Spleen (tissue), 11 donors: ENCODE measurements around the gene IL20RA. TPM values are rescaled to one million over a fixed set of nuclear protein-coding genes. Genes with fewer than 3 reads are reported as not detected.

Experiments used
- DNase-seq: peaks from one replicate; pipeline ENCODE4 v3.0.0-alpha.2; 2020
- H3K27ac ChIP-seq, 8 donors: fragments of 200-600 bp; sonication (generic) in 7 of 8; 1 replicate in 4 of 8; 2 replicates in 4 of 8; pipeline versions ENCODE4 v1.5.0 to v1.8.0; 2016 to 2021; ENCODE audit warnings: inconsistent platforms in 4 of 8, mild to moderate bottlenecking in 4 of 8, moderate library complexity in 1 of 8
- H3K27me3 ChIP-seq, 7 donors: fragments of 200-600 bp; sonication (generic) in 6 of 7; replicated peaks in 1 of 7; 1 replicate in 4 of 7; 2 replicates in 3 of 7; pipeline versions ENCODE4 v1.5.0 to v1.8.0; 2016 to 2021; ENCODE audit warnings: inconsistent platforms in 3 of 7, mild to moderate bottlenecking in 1 of 7
- H3K36me3 ChIP-seq, 6 donors: fragments of 200-600 bp; sonication (generic) in 5 of 6; 1 replicate in 4 of 6; 2 replicates in 2 of 6; pipeline versions ENCODE4 v1.5.0 to v1.8.0; 2016 to 2021; ENCODE audit warnings: inconsistent platforms in 2 of 6
- H3K4me1 ChIP-seq, 6 donors: fragments of 200-600 bp; sonication (generic) in 5 of 6; 1 replicate in 3 of 6; 2 replicates in 3 of 6; pipeline versions ENCODE4 v1.5.0 to v1.8.0; 2016 to 2021; ENCODE audit warnings: inconsistent platforms in 3 of 6
- H3K4me3 ChIP-seq, 8 donors: fragments of 200-600 bp; sonication (generic) in 7 of 8; 1 replicate in 4 of 8; 2 replicates in 4 of 8; pipeline versions ENCODE4 v1.5.0 to v1.8.0; 2016 to 2021; ENCODE audit warnings: inconsistent platforms in 4 of 8, mild to moderate bottlenecking in 4 of 8, moderate library complexity in 2 of 8
- H3K9me3 ChIP-seq, 8 donors: fragments of 200-600 bp; sonication (generic) in 7 of 8; 1 replicate in 4 of 8; 2 replicates in 4 of 8; pipeline versions ENCODE4 v1.5.0 to v1.8.0; 2016 to 2021; ENCODE audit warnings: inconsistent platforms in 4 of 8
- POLR2A ChIP-seq, 3 donors: fragments of 450-650 bp; IDR thresholded peaks; one replicate each; pipeline ENCODE4 v1.5.1; 2017; ENCODE audit warnings: antibody characterized with exemption in 3 of 3, mild to moderate bottlenecking in 1 of 3
- POLR2AphosphoS5 ChIP-seq, 3 donors: sonication (generic); formaldehyde crosslinking; IDR thresholded peaks; one replicate each; pipeline ENCODE4 v1.5.1; 2017; ENCODE audit warnings: antibody characterized with exemption in 3 of 3
- WGBS, 5 donors: extraction: QIAGEN DNeasy Blood & Tissue Kit in 3 of 5; methylation state at CpG; one replicate each; pipeline versions ENCODE4 v1.1.5 to v1.1.7; 2013 to 2018; 5-methylcytosine and 5-hydroxymethylcytosine counted together
- intact Hi-C: fragments of 100-400 bp; cut with DNase I; formaldehyde crosslinking; loops from one replicate; pipeline ENCODE4 v1.15.0; 2023; ENCODE audit warnings: low total_unique reads
- polyA plus RNA-seq, 3 donors: library from polyadenylated mRNA; stranded (reverse); fragments of 200-250 nt; gene quantifications; one replicate each; pipeline ENCODE4 v1.2.1, GENCODE V29; 2013
- total RNA-seq, 7 donors: library from RNA; depleted of rRNA in 3 of 7; stranded (reverse); fragments of >200 nt in 3 of 7; fragmentation: NEBNext Ultra II Directional in 4 of 7; extraction: Animal tissue kit (Norgen Biotek cat#: 25700) in 4 of 7; gene quantifications; one replicate each; pipeline versions ENCODE4 v1.1.0 to v1.2.1, GENCODE V29; 2016 to 2021
- TF ChIP-seq, protein P1 (sequence below), 11 experiments: fragments of 200-600 bp in 7 of 11; fragments of 450-650 bp in 4 of 11; sonication (generic) in 4 of 11; IDR thresholded peaks in 8 of 11; conservative IDR thresholded peaks in 3 of 11; 1 replicate in 7 of 11; 2 replicates in 4 of 11; pipeline versions ENCODE4 v1.4.0 to v1.8.0; 2016 to 2021; ENCODE audit warnings: antibody characterized with exemption in 11 of 11, inconsistent platforms in 4 of 11, mild to moderate bottlenecking in 1 of 11
- donor health status: healthy with polysubstance abuse.
- donor health status: DM: no; HTN: no; CAD: no; lungs with moderate emphysema.
- donor health status: DM: no; HTN: no; CAD: no.
- donor health status: Bipolar disorder and iron deficiency.
- donor health status: healthy.
- donor health status: DM: no; HTN: no; CAD: no.
- donor health status: DM: yes; HTN: yes; CAD: no.

IL20RA gene
- total and polyA plus RNA-seq, 10 donors = 0.03 TPM; not detected in 9

DNA sequence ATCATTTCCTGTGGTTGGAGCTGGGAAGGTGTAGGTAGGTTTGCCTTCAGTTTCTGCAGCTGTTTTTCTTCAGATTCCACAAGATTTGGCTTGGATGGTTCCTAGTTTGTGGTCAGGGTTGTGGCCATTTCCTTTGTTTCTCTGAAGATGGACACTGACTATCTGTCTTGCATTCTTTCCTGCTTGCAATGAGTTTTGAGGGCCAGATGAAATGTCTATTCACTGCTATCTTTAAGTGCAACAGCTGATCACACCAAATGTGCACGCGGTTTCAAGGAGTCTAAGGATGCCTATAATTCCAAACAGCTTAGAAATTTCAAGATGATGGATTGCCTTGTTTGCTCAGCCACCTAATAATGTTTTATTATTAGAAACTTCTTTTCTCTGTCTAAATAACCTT is 28.4 kb downstream of the IL20RA start:
- no peak overlapping the region for H3K27ac ChIP-seq
- no peak for TF ChIP-seq POLR2AphosphoS5 (IDR thresholded peaks at IDR 0.05)
- TF ChIP-seq, protein P1, sequence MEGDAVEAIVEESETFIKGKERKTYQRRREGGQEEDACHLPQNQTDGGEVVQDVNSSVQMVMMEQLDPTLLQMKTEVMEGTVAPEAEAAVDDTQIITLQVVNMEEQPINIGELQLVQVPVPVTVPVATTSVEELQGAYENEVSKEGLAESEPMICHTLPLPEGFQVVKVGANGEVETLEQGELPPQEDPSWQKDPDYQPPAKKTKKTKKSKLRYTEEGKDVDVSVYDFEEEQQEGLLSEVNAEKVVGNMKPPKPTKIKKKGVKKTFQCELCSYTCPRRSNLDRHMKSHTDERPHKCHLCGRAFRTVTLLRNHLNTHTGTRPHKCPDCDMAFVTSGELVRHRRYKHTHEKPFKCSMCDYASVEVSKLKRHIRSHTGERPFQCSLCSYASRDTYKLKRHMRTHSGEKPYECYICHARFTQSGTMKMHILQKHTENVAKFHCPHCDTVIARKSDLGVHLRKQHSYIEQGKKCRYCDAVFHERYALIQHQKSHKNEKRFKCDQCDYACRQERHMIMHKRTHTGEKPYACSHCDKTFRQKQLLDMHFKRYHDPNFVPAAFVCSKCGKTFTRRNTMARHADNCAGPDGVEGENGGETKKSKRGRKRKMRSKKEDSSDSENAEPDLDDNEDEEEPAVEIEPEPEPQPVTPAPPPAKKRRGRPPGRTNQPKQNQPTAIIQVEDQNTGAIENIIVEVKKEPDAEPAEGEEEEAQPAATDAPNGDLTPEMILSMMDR (IDR thresholded peaks at IDR 0.05 in 8 of 11, conservative IDR thresholded peaks at IDR 0.05 in 3 of 11) = no peak
- TF ChIP-seq POLR2A (IDR thresholded peaks at IDR 0.05) = no peak
- WGBS, 5 donors = 60 to 91% (median 66%) methylated on average over 2 of the region's 2 CpGs
- H3K4me3 ChIP-seq = no peak overlapping the region
- no peaks in the 10 kb centered on the region for H3K36me3 ChIP-seq
- no peak for DNase-seq
- H3K9me3 ChIP-seq = peaks cover 0 to 6% (median 0%) of the 10 kb centered on the region in 8 donors
- intact Hi-C loops = no loop called here
- H3K27me3 ChIP-seq = peaks cover 0 to 72% (median 8%) of the 10 kb centered on the region in 7 donors
- H3K4me1 ChIP-seq = no peaks in the 10 kb centered on the region

DNA sequence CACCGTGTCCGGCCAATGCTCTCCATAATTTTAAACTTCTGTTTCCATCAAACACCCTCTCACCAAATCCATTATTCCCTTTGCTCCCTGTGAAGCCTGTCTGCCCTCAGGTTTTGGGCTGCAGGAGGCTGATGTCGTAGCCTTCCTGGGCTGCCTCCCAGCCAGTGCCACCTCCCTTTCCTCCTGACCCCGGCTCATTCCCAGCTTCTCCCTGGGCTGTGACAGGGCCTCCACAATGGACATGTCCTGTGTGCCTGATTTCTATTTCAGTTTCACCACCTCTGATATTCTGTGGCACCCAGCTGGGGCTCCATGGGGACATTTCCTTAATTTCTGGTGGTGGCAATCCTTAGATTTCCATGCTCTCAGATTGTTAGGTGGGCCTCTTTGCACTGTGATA is 28.8 kb downstream of the IL20RA start:
- no peak for DNase-seq
- Histone ChIP-seq H3K4me3 (no peak overlapping the region), H3K27me3 (peaks cover 0 to 71% (median 8%) of the 10 kb centered on the region in 7 donors), H3K27ac (no peak overlapping the region), H3K4me1 (no peaks in the 10 kb centered on the region), H3K9me3 (peaks cover 0 to 6% (median 0%) of the 10 kb centered on the region in 8 donors), H3K36me3 (no peaks in the 10 kb centered on the region)
- 66 to 75% (median 69%) methylated on average over 4 of the region's 4 CpGs for WGBS, 5 donors
- TF ChIP-seq, protein P1 (IDR thresholded peaks at IDR 0.05 in 8 of 11, conservative IDR thresholded peaks at IDR 0.05 in 3 of 11) = no peak
- TF ChIP-seq POLR2A (IDR thresholded peaks at IDR 0.05) (no peak), POLR2AphosphoS5 (IDR thresholded peaks at IDR 0.05) (no peak)
- intact Hi-C loops = no loop called here

DNA sequence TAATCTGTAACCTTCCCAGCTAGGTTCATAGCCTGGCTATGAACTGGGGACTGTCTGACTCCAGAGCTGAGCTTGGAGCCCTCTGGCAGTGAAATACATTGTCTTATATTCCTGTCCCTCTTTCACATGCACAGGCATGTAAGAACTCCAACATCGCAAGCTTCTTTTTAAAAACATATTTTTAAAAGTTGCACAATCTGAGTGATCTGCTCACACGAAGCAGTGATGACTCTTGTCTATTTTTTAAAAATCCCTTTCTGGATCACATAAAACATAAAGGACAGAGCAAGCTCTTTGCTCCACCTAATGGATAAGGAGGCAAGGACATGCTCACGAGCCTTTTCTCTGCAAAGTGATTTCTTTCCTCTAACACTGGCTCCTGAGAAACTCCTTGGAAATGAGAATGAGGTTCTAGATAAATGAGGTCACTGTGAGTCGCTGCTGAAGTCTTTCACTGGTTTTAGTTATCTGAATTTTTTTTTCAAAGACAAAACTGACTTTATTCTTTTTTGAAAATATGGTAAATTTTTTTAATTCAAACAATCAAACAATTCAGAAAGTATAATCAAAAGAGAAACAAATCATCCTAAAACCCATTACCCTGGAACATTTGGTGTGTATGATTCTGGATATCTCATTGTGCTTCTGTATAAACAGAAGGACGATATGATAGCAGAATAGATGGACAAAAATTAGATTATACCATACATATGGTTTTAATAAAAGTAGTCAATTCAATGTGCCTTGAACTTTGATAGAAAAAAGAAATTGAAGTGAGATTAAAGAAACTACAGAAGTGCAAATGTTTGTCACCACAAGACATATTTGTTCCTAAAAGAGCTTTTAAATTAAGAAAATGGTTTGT is 30.8 kb downstream of the IL20RA start:
- H3K9me3 ChIP-seq = no peaks in the 10 kb centered on the region
- H3K27ac ChIP-seq = no peak overlapping the region
- H3K4me1 ChIP-seq = no peaks in the 10 kb centered on the region
- WGBS, 5 donors = 35 to 43% (median 37%) methylated on average over 5 of the region's 5 CpGs
- TF ChIP-seq POLR2AphosphoS5 (IDR thresholded peaks at IDR 0.05) (no peak), POLR2A (IDR thresholded peaks at IDR 0.05) (no peak)
- TF ChIP-seq, protein P1 (IDR thresholded peaks at IDR 0.05 in 8 of 11, conservative IDR thresholded peaks at IDR 0.05 in 3 of 11) = peak in 1 of 11 experiments; percentile 9
- H3K4me3 ChIP-seq = no peak overlapping the region
- no peaks in the 10 kb centered on the region for H3K36me3 ChIP-seq
- peaks cover 0 to 59% (median 8%) of the 10 kb centered on the region in 7 donors for H3K27me3 ChIP-seq
- DNase-seq = no peak
- intact Hi-C loops = no loop called here

DNA sequence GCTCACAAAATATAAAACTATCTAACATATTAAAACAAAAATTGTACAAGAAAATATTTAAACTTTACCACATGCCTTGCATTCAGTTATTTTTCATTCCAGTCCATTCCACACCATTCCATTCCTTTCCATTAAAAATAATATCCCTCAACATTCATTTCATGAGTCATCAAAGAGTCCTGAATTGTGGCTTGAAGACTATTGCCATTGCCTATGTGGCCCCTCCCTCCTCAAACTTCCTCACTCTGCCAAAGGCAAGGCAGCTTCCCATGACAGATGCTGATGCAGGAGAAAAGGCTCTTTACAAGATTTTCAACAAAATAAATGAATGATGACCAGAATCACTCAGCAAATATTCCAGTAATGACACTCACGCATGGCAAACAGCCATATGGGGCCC is 31.7 kb downstream of the IL20RA start:
- 76 to 90% (median 86%) methylated on average over 1 of the region's 1 CpG for WGBS, 5 donors
- H3K4me3 ChIP-seq = no peak overlapping the region
- TF ChIP-seq POLR2AphosphoS5 (IDR thresholded peaks at IDR 0.05) = no peak
- TF ChIP-seq, protein P1 (IDR thresholded peaks at IDR 0.05 in 8 of 11, conservative IDR thresholded peaks at IDR 0.05 in 3 of 11) = no peak
- no peak for TF ChIP-seq POLR2A (IDR thresholded peaks at IDR 0.05)
- no peaks in the 10 kb centered on the region for H3K36me3 ChIP-seq
- peaks cover 0 to 62% (median 8%) of the 10 kb centered on the region in 7 donors for H3K27me3 ChIP-seq
- no peaks in the 10 kb centered on the region for H3K9me3 ChIP-seq
- intact Hi-C loops = no loop called here
- H3K4me1 ChIP-seq = no peaks in the 10 kb centered on the region
- no peak for DNase-seq
- H3K27ac ChIP-seq = no peak overlapping the region
